ENCODE data around the gene IL16. TPM values are rescaled to one million over a fixed set of nuclear protein-coding genes. Genes with fewer than 3 reads are reported as not detected.
A peak's percentile ranks its signal among the peaks of the same experiment; 100 is the strongest.

IL16 gene
- total RNA-seq, 1 experiment from 2014 or later: 0.81 TPM

DNA sequence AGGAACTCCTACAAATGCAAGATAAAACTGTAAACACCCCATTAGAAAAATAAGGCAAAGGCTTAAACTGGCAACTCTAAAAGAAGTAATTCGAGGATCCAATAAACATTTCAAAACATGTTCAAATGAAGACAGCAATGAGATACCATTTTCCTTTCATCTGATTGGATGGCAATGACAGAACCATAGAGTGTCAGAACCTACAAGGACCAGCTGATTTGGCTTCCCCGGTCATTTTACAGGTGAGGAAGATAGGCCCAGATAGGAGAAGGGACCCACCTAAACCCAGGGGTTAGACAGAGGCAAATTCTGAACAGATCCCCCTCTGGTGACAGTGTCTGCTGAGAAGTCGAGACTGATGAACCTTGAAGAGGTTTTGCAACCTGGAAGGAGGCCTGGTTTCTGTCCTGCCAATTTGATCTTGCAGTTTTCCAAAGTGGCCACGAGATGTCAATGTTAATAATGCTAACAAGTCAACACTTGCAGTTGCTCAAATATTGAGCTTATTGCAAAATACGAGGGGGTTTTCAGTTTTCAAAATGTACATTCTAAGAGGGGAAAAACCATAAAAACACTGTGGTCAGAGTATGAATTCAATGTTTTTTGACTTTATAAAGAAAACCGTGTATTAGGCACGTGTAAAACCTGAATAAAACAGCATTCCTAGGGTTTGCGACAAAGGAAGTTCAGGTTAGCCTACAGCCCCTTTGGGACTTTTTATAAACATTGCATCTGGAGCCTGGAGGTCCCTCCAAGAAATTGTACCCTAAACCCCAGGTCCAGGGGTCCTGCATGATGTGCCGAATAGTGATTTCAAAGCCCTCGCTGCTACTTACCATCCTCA, 41.1 kb upstream of the IL16 start:
- BruUV-seq (replicated peaks): no TSS peak
- Histone ChIP-seq H3K9me2 (ENCODE audit: insufficient read depth) (no peaks in the 10 kb centered on the region), H3K4me3 (replicated peaks in 1 of 2; ENCODE audit: low read depth in 1 of 2, low read length in 2 of 2) (no peak overlapping the region), H3K27me3 (ENCODE audit: insufficient read depth, low read length) (no peaks in the 10 kb centered on the region), H3K4me2 (ENCODE audit: low read length) (0 out of 2 replicates have a peak overlapping the region, but pooled peaks have one; percentile 21), H3K27ac (ENCODE audit: low read depth, low read length) (no peak overlapping the region), H3K4me1 (ENCODE audit: control insufficient read depth in 1 of 2, insufficient read depth in 2 of 2, low read length in 2 of 2) (no peaks in the 10 kb centered on the region), H3K9ac (ENCODE audit: low read length) (no peak overlapping the region), H3K36me3 (ENCODE audit: control insufficient read depth in 1 of 2, insufficient read depth in 2 of 2, low read length in 2 of 2) (no peaks in the 10 kb centered on the region), H4K20me1 (ENCODE audit: insufficient read depth) (no peaks in the 10 kb centered on the region), H3K79me2 (ENCODE audit: insufficient read depth, low read length) (no peaks in the 10 kb centered on the region), H2AFZ (ENCODE audit: low read depth, low read length, poor library complexity, severe bottlenecking) (peak overlapping the region; percentile 81), H3K9me3 (ENCODE audit: control insufficient read depth in 1 of 2, insufficient read depth in 1 of 2, low read depth in 1 of 2, low read length in 2 of 2) (no peaks in the 10 kb centered on the region)
- DNase-seq (ENCODE audit: low read depth, low spot score): peak; percentile 45
- intact Hi-C loops (cut with micrococcal nuclease): loop anchor here (1.0 to 2.0 kb wide), 2 partner anchors 101 to 111 kb away; no protein-coding TSS in a partner anchor
- peak; percentile 82 for ATAC-seq
- ChIA-PET RAD21 (ENCODE audit: low non-redundant PET in 1 of 2, low total read pairs in 2 of 2, uncharacterized antibody in 2 of 2, unreplicated experiment in 2 of 2) (interaction anchor here (1.8 to 2.2 kb wide), 2 partner anchors 110 kb away, joined by 15 to 20 read pairs; no protein-coding TSS in a partner anchor), CTCF (interaction anchor here (0.7 to 5.6 kb wide), 19 partner anchors 8 to 244 kb away, joined by 3 to 119 read pairs (median 6); no protein-coding TSS in a partner anchor), POLR2A (interaction anchor here (1.0 kb wide), 1 partner anchor 8 kb away, joined by 4 read pairs; no protein-coding TSS in a partner anchor)
- TF ChIP-seq TCF7L2 (IDR thresholded peaks at IDR 0.05; ENCODE audit: borderline replicate concordance, extremely low read depth, insufficient read depth, insufficient read length): no peak
- TF ChIP-seq EZH2 (IDR thresholded peaks at IDR 0.05): no peak
- TF ChIP-seq, protein P1, sequence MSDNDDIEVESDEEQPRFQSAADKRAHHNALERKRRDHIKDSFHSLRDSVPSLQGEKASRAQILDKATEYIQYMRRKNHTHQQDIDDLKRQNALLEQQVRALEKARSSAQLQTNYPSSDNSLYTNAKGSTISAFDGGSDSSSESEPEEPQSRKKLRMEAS (IDR thresholded peaks at IDR 0.05): no peak
- TF ChIP-seq, protein P2, sequence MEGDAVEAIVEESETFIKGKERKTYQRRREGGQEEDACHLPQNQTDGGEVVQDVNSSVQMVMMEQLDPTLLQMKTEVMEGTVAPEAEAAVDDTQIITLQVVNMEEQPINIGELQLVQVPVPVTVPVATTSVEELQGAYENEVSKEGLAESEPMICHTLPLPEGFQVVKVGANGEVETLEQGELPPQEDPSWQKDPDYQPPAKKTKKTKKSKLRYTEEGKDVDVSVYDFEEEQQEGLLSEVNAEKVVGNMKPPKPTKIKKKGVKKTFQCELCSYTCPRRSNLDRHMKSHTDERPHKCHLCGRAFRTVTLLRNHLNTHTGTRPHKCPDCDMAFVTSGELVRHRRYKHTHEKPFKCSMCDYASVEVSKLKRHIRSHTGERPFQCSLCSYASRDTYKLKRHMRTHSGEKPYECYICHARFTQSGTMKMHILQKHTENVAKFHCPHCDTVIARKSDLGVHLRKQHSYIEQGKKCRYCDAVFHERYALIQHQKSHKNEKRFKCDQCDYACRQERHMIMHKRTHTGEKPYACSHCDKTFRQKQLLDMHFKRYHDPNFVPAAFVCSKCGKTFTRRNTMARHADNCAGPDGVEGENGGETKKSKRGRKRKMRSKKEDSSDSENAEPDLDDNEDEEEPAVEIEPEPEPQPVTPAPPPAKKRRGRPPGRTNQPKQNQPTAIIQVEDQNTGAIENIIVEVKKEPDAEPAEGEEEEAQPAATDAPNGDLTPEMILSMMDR (IDR thresholded peaks at IDR 0.05 in 2 of 3, conservative IDR thresholded peaks at IDR 0.05 in 1 of 3; ENCODE audit: borderline replicate concordance in 1 of 3, insufficient read depth in 1 of 3, low read depth in 2 of 3, low read length in 2 of 3): peak; percentile 48 to 71 (median 66)
- peak; percentile 73 for TF ChIP-seq CEBPB (IDR thresholded peaks at IDR 0.05; ENCODE audit: low read depth)
- no peak for TF ChIP-seq SP1 (IDR thresholded peaks at IDR 0.05; ENCODE audit: low read depth)
- TF ChIP-seq RAD21 (IDR thresholded peaks at IDR 0.05; ENCODE audit: low read depth): peak; percentile 61
- no peak for TF ChIP-seq ELF1 (IDR thresholded peaks at IDR 0.05; ENCODE audit: borderline replicate concordance, low read depth)
- TF ChIP-seq, protein P3, sequence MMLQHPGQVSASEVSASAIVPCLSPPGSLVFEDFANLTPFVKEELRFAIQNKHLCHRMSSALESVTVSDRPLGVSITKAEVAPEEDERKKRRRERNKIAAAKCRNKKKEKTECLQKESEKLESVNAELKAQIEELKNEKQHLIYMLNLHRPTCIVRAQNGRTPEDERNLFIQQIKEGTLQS (IDR thresholded peaks at IDR 0.05): no peak
- TF ChIP-seq POLR2A (IDR thresholded peaks at IDR 0.05; ENCODE audit: borderline replicate concordance, extremely low read depth, insufficient read depth, insufficient read length): no peak
- TF ChIP-seq, protein P4, sequence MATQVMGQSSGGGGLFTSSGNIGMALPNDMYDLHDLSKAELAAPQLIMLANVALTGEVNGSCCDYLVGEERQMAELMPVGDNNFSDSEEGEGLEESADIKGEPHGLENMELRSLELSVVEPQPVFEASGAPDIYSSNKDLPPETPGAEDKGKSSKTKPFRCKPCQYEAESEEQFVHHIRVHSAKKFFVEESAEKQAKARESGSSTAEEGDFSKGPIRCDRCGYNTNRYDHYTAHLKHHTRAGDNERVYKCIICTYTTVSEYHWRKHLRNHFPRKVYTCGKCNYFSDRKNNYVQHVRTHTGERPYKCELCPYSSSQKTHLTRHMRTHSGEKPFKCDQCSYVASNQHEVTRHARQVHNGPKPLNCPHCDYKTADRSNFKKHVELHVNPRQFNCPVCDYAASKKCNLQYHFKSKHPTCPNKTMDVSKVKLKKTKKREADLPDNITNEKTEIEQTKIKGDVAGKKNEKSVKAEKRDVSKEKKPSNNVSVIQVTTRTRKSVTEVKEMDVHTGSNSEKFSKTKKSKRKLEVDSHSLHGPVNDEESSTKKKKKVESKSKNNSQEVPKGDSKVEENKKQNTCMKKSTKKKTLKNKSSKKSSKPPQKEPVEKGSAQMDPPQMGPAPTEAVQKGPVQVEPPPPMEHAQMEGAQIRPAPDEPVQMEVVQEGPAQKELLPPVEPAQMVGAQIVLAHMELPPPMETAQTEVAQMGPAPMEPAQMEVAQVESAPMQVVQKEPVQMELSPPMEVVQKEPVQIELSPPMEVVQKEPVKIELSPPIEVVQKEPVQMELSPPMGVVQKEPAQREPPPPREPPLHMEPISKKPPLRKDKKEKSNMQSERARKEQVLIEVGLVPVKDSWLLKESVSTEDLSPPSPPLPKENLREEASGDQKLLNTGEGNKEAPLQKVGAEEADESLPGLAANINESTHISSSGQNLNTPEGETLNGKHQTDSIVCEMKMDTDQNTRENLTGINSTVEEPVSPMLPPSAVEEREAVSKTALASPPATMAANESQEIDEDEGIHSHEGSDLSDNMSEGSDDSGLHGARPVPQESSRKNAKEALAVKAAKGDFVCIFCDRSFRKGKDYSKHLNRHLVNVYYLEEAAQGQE (IDR thresholded peaks at IDR 0.05; ENCODE audit: low read depth): no peak

Data from HCT116 (cell line).